Stromal cell of bone marrow (primary cell): ENCODE results near the gene PANK4.

Source experiments
- DNase-seq: peaks from one replicate; pipeline ENCODE4 v3.0.0-alpha.2; 2012; ENCODE audit warnings: low read depth

Gene PANK4

GRCh38 chr1:2476061-2476999, 50.1 kb downstream of the PANK4 start, which contains the start of gene PLCH2:
TSS of gene PLCH2 (plus strand) at chr1:2476289. CDS start at chr1:2476589, 300 bp downstream.
- DNase-seq, result no peak

DNA sequence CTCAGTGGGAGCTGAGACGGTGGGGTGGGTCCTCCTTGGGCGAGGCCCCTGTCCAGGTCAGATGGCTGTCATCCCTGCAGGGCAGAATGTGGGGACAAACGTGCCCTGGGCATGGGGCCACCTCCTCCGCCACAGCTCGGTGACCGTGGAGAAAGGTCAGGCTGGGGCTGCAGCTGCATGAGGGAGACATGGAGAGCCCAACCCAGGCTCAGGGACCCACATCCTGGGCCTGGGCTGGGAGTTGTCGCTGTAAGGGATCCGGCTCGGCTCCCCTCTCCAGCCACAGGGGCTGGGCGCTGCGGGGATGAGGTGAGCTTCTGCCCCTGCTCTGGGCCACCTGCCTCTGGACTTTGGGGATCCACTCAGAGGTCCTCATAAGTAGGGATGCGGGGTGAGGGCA, 50.8 kb downstream of the PANK4 start:
- no peak for DNase-seq

DNA sequence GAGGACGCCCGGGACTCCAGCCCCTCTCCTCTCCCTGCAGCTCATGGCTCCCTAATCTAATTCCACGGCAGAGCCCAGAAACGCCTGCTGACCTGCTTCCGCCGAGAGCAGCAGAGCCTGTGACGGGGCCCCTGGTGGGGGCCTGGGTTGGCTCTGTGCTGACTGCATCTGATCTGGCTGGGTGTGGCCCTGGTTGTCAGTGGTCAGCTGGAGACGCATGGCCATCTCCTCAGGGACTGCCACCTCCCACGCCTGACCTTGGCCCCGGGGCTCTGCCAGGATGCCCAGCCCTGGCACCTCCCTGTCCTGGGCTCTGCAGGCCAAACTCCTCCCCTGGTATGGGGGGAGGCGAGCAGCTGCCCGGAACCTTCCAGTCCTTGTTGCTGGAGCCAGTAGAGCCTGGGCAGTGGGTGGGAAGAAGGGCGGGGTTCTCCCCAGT, 51.4 kb downstream of the PANK4 start:
- no peak for DNase-seq

GRCh38 chr1:2474104-2474844, 52.1 kb downstream of the PANK4 start:
- no peak for DNase-seq

DNA sequence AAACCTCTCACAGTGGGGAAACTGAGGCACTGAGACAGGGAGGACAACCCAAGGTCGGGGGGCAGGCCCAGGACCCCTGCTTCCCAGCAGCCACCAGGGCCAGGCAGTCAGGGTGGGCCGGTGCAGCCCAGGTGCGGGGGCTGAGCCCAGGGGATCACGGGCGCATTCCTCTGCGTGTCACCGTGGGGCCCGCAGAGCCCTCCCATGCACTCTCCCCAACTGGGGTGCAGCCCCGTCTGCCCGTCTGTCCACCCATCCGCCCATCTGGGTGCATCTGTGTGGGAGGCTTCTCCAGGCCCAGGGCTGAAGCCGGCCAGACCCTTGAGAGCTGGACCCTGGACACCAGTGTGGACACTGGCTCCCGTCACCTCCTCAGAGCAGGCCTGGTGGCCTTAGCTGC, 53.2 kb downstream of the PANK4 start:
- no peak for DNase-seq

- no peak for DNase-seq
These were observed 53.7 kb downstream of the PANK4 start for GRCh38 chr1:2472561-2473177.

DNA sequence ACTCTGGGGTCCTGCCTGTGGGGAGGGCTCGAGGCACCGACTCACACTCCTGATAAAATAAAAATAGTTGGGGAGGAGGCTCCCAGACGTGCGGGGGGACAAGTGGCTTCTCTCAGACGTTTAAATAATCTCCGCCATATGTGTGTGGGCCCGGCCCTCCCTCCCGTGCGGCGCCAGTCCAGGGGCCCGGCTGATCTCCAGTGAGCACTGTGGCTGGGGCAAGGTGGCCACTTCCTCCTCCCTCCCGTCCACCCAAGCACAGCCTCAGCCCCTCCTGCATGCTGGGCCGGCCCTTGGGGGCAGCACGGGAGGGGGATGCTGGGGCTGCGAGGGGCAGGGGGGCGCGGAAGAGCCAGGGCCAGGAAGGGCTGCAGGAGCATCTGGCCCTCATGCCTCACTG, 54.3 kb downstream of the PANK4 start:
- no peak for DNase-seq

DNA sequence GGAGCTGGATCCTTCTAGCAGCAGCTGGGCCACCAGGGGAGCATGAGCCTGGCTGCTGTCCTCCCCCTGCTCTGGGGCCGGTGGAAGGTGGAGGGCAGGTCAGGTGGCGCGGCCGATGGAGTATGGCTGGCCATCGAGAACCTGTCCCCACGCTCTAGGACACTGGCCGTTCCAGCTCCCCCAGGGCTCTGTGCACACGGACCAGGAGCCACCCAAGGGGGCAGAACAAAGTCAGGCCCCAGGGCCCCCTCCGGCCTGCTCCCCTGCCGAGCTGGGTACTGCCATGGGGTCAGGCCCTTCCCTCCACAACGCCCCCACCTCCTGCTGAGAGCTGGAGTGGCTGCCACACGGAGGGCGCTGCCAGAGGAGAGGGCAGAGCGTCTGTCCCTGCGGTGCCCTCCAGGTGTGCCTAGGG, 54.8 kb downstream of the PANK4 start:
- DNase-seq, result no peak

DNA sequence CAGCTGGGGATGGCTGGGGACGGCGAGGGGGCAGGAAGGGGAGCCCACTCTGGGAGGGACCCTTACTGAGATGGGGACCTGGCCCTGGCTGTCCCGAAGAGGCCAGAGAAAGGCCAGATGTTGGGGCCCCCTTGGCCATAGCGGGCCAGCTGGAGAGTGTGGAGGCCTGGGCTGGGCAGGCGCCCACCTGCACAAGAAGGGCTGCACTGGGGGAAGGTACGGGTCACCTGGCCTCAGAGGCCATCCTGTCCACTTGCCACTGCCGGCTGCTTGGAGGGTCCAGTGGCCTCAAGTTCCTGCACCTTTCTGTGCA, 55.3 kb downstream of the PANK4 start:
- DNase-seq, result no peak

DNA sequence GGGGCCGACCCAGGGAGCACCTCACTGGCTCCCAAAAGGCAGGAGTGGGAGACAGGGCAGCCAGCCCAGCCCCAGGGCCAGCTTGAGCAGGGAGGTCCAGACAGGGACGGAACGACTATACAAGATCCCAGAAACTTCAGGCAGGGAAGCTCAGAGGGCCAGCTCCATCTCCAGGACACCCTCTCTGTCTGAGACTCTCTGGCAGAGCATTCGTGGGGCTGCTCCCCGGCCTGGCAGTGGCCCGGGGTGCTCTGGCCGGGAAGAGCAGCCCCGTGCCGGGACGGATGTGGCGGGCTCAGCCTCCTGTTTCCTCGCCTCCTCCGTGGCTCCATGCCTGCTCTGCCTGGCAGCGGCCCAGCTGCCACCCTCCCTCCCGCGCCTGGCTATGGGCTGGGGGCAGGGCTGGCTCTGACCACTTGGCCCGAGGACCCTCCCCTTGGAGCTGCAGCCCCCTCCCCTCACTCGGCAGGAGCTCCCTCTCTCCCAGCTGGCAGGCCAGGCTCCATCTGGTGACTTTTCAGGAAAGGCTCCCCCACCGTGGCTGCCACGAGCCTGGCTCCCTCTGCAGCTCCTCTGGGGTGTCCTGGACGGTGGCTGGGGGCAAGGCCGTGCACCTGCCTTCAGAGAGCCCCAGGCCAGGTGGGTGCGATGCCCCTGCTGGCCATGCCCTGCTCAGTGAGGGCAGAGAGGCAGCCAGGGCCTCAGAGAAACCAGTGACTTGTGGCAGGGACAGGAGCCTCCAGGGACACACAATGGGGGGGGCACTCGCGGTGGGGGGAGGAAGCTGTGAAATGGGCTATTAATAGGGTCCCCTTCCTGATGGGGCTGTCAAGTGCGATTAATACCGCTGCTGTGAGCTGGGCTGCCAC, 55.9 kb downstream of the PANK4 start:
- no peak for DNase-seq

GRCh38 chr1:2469103-2469940, 57.1 kb downstream of the PANK4 start:
- no peak for DNase-seq

DNA sequence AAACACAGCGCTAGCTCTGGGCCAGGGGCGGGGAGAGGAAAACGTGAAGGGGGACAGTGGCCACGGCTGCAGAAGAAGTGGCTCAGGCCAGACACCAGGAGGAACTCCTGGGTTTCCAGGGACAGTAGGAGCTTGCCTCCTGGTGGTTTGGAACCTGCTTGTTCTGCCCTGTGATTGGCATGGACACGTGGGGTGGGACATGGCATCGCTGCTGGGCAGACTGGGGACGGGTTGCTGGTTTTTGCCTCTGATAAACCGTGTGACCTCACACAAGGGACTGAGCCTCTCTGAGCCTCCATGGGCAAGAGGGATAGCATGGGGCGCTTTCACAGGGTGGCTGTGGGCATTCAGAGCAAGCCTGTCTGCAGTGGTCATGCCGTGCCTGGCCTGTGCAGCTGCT, 57.9 kb downstream of the PANK4 start:
- no peak for DNase-seq

DNA sequence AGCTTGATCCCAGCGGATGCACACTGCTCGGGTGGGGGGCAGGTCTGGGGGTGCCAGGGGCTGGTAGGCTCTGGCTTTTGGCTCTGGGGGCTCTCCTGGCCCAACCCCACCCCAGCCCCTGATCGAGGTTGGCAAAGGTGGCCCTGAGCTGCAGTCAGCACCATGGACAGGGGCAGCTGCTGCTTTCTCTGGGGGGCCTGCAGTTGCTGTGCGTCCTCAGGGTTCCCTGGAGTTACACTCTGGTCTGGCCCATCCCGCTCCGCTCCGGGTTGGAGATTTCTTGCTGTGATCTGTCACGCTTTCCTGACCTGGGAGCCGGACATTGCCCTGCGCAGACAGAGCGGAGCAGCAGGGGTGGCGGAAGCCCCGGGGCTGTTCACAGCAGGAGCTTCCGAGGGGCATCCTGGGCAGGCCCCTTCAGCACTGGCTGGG, 58.3 kb downstream of the PANK4 start:
- DNase-seq, result no peak

- DNase-seq, result no peak
These were observed 59.3 kb downstream of the PANK4 start for GRCh38 chr1:2466958-2467554.

DNA sequence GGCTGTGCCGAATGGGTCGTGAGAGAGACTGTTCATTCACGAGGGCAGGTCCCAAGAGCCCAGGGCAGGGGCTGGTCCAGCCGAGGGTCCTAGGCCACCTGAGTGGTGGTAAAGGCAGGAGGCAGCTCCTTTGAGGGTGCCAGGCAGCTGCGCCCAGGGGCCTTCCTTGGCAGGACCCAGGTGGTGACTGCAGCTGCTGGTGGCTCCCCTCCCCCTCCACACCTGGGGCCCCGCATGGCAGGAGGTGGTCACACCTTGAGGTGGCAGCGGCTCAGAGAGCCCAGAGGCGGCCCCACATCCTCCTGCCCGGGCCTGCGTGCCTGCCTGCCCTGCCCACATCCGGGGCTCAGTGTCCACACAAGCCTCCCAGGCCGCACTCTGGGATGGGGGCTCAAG, 60.1 kb downstream of the PANK4 start:
- no peak for DNase-seq

DNA sequence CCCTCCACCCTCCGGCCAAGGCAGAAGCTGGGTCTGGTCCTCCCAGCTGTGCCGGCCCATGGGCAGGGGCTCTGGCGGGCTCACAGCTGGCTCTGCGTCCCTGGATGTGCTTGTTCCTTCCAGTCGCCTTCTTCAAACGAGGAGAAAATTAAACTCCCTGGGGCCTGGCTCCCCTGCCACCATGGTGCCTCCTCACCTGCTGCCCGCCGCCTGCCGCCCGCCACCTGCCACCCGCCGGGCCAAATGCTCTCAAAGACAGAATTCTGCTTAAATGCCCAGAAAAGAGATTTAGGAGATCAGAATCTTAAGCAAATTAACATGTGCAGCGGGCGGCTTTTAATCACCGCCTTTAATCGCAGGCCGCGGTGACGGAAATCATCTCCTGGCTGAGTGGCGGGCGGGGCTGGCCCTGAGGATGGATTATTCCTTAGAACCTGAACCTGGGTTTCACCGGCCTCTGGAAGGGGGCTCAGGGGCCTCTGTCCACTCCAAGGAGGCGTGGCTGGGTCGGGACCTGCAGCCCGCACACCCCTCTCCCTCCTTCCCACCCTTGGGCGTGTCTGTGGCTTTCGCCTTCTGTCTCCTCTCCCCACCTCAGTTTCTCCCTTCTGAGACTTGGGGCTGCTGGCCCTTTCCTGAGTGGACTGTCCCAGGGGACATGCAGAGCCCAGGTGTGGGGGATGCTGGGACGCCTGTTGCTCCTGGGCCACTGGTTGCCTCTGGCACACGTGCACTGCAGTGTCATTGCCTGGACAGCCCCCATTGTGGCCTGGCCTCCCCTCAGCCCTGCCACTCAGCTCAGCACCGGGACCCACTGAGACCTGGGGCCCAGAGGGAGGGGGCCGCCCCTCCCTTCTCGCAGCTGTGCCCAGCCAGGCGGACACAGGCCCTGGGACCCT, 60.8 kb downstream of the PANK4 start:
- no peak for DNase-seq

DNA sequence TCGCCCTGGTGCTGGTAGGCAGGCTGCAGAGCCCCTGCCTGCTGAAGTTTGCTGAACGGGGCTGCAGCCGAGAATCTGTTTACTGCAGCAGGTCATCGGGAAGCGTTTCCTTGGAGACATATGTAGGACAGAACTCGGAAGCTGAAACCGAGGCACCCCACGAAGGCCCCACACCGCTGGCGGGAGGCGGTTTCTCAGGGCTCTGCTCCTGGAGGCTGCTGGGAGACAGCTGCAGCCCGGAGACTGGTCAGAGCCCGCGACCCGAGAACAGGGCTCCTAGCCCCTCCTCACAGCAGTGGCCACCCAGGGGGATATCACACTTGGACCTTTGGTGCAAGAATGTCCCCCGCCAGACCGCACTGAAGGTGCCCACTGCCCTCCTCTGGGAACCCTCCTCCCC, 63.0 kb downstream of the PANK4 start:
- no peak for DNase-seq

GRCh38 chr1:2462819-2463218, 63.6 kb downstream of the PANK4 start:
- DNase-seq, result no peak

GRCh38 chr1:2460996-2461751, 65.2 kb downstream of the PANK4 start:
- DNase-seq, result no peak
